Prostate gland (tissue), 2 donors: ENCODE data around the gene ZNF219. TPM values are rescaled to one million over a fixed set of nuclear protein-coding genes. Genes with fewer than 3 reads are reported as not detected.
A peak's percentile ranks its signal among the peaks of the same experiment; 100 is the strongest.

ENCODE experiments used
- DNase-seq: peaks from one replicate; pipeline ENCODE4 v3.0.0-alpha.2; 2019; ENCODE audit warnings: low spot score
- H3K27ac ChIP-seq, 2 donors: fragments of 200-600 bp; sonication (generic); 2 replicates each; pipeline ENCODE4 v1.5.1; 2017 to 2019
- H3K27me3 ChIP-seq: fragments of 200-600 bp; sonication (generic); replicated peaks from 2 replicates; pipeline ENCODE4 v1.5.1; 2019; ENCODE audit not compliant: insufficient read depth
- H3K36me3 ChIP-seq, 2 donors: fragments of 200-600 bp; sonication (generic); 1 replicate in 1 of 2; 2 replicates in 1 of 2; pipeline versions ENCODE4 v1.5.1 to v1.8.1; 2017 to 2019
- H3K4me1 ChIP-seq: fragments of 200-600 bp; sonication (generic); replicated peaks from 2 replicates; pipeline ENCODE4 v1.5.1; 2019
- H3K4me3 ChIP-seq, 2 donors: fragments of 200-600 bp; sonication (generic); 2 replicates each; pipeline ENCODE4 v1.5.1; 2017 to 2019
- H3K9me3 ChIP-seq: fragments of 200-600 bp; sonication (generic); 2 replicates; pipeline ENCODE4 v1.5.1; 2017
- CTCF ChIP-seq, 4 experiments: fragments of 200-600 bp in 2 of 4; fragments of 450-650 bp in 2 of 4; sonication (generic) in 2 of 4; IDR thresholded peaks; 1 replicate in 3 of 4; 2 replicates in 1 of 4; pipeline ENCODE4 v1.5.1; 2016 to 2019; ENCODE audit warnings: antibody characterized with exemption in 4 of 4, mild to moderate bottlenecking in 2 of 4, moderate library complexity in 2 of 4
- POLR2A ChIP-seq: fragments of 450-650 bp; IDR thresholded peaks from one replicate; pipeline ENCODE4 v1.6.1; 2016; ENCODE audit warnings: antibody characterized with exemption, mild to moderate bottlenecking
- POLR2AphosphoS5 ChIP-seq: sonication (generic); formaldehyde crosslinking; IDR thresholded peaks from one replicate; pipeline ENCODE4 v1.6.1; 2017; ENCODE audit warnings: antibody characterized with exemption
- WGBS: methylation state at CpG from one replicate; pipeline ENCODE4 v1.1.5; 2018; 5-methylcytosine and 5-hydroxymethylcytosine counted together
- intact Hi-C: fragments of 100-400 bp; cut with DNase I; formaldehyde crosslinking; loops from one replicate; pipeline ENCODE4 v1.14.2; 2022
- total RNA-seq, 2 donors: library from RNA; depleted of rRNA; stranded (reverse); fragments of >200 nt; gene quantifications; one replicate each; pipeline ENCODE4 v1.1.0, GENCODE V29; 2016

ZNF219 gene
- 10 to 100 TPM; 56.8 to 89.8 TPM for total RNA-seq

- H3K4me3 ChIP-seq = peak within 1 kb of the TSS; percentile 50 to 68
- peak; percentile 83 for DNase-seq
- H3K9me3 ChIP-seq = no peaks in the 10 kb centered on the region
- H3K27ac ChIP-seq = peak within 1 kb of the TSS; percentile 85 to 90
- intact Hi-C loops = loop anchor here (10.0 kb wide), 1 partner anchor 483 kb away; no protein-coding TSS in a partner anchor
- no peaks in the 10 kb centered on the region for H3K27me3 ChIP-seq
- TF ChIP-seq POLR2AphosphoS5 (peak; percentile 78), POLR2A (peak; percentile 50), CTCF (IDR thresholded peaks at IDR 0.05) (peak in 1 of 4 experiments; percentile 3)
- no peaks in the 10 kb centered on the region for H3K36me3 ChIP-seq
- WGBS = 2% methylated on average over 69 of the region's 90 CpGs
- peaks cover 5% of the 10 kb centered on the region for H3K4me1 ChIP-seq
These were observed at the start of gene ZNF219 for GRCh38 chr14:21098076-21098891. TSS of gene ZNF219 (minus strand) at chr14:21098655. CDS start at chr14:21093591, 5,064 bp downstream.

- Histone ChIP-seq H3K27me3 (no peaks in the 10 kb centered on the region), H3K27ac (no peak overlapping the region), H3K4me1 (no peaks in the 10 kb centered on the region), H3K4me3 (no peak overlapping the region), H3K36me3 (no peaks in the 10 kb centered on the region), H3K9me3 (no peaks in the 10 kb centered on the region)
- no peak for TF ChIP-seq CTCF (IDR thresholded peaks at IDR 0.05)
- TF ChIP-seq POLR2A = no peak
- no peak for TF ChIP-seq POLR2AphosphoS5
- DNase-seq = no peak
- intact Hi-C loops = no loop called here
These were observed 47.0 kb upstream of the ZNF219 start for GRCh38 chr14:21145437-21145836.

- no peak for DNase-seq
- H3K9me3 ChIP-seq = no peaks in the 10 kb centered on the region
- no peaks in the 10 kb centered on the region for H3K36me3 ChIP-seq
- 89% methylated on average over 1 of the region's 1 CpG for WGBS
- H3K27ac ChIP-seq = no peak overlapping the region
- no peaks in the 10 kb centered on the region for H3K27me3 ChIP-seq
- no peak overlapping the region for H3K4me3 ChIP-seq
- H3K4me1 ChIP-seq = no peaks in the 10 kb centered on the region
- TF ChIP-seq POLR2AphosphoS5 = no peak
- no peak for TF ChIP-seq CTCF (IDR thresholded peaks at IDR 0.05)
- no peak for TF ChIP-seq POLR2A
- intact Hi-C loops = no loop called here
These were observed 43.9 kb upstream of the ZNF219 start for GRCh38 chr14:21142357-21142756.

GRCh38 chr14:21136024-21136423 lies 37.6 kb upstream of the ZNF219 start:
- no peaks in the 10 kb centered on the region for H3K27me3 ChIP-seq
- TF ChIP-seq POLR2A = no peak
- TF ChIP-seq CTCF (IDR thresholded peaks at IDR 0.05) = peak in 3 of 4 experiments; percentile 29 to 38 (median 35)
- no peak overlapping the region for H3K27ac ChIP-seq
- WGBS = 24% methylated on average over 1 of the region's 1 CpG
- no peaks in the 10 kb centered on the region for H3K36me3 ChIP-seq
- no peak overlapping the region for H3K4me3 ChIP-seq
- intact Hi-C loops = no loop called here
- H3K4me1 ChIP-seq = no peaks in the 10 kb centered on the region
- no peak for DNase-seq
- H3K9me3 ChIP-seq = no peaks in the 10 kb centered on the region

- H3K9me3 ChIP-seq = no peaks in the 10 kb centered on the region
- TF ChIP-seq CTCF (IDR thresholded peaks at IDR 0.05) (no peak), POLR2A (no peak), POLR2AphosphoS5 (no peak)
- no peaks in the 10 kb centered on the region for H3K36me3 ChIP-seq
- H3K27ac ChIP-seq = no peak overlapping the region
- no peak overlapping the region for H3K4me3 ChIP-seq
- 68% methylated on average over 1 of the region's 1 CpG for whole genome bisulfite sequencing
- no peaks in the 10 kb centered on the region for H3K4me1 ChIP-seq
- intact Hi-C loops = no loop called here
- DNase-seq = no peak
- H3K27me3 ChIP-seq = no peaks in the 10 kb centered on the region
These were observed 35.4 kb upstream of the ZNF219 start for GRCh38 chr14:21133901-21134300.
